CMK (cell line): ENCODE measurements around the gene ACBD6.
"Not testable (repeated sequence)": the region's sequence is repeated elsewhere in the genome, so short reads cannot be mapped to it uniquely, and the experiment has no call there.

Experiments used
- DNase-seq: peaks from one replicate; pipeline ENCODE4 v3.0.0-alpha.2; 2010; ENCODE audit warnings: low read depth

Gene ACBD6

DNA sequence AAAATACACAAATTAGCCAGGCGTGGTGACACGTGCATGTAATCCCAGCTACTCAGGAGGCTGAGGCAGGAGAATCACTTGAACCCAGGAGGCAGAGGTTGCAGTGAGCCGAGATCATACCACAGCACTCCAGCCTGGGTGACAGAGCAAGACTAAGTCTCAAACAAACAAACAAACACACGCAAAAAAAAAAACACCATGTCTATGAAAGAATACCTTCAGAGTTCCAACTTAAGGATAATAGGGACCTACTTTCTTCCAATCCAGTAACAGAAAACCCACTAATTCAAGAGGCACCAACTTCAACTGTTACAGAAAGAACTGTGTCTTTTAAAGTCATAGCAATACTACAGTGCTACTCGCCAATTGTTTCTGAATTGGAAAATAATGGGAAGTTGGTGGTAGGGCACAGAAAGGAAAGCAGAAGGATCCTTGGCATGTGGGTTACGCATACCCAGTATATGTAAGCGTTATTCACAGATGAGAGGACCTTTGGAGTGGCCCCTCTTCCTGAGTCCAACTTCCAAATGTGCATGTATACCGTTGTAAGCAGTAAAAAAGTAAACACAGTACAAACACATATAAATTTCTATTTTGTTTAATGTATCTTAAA lies 87.0 kb downstream of the ACBD6 start:
- no peak for DNase-seq

DNA sequence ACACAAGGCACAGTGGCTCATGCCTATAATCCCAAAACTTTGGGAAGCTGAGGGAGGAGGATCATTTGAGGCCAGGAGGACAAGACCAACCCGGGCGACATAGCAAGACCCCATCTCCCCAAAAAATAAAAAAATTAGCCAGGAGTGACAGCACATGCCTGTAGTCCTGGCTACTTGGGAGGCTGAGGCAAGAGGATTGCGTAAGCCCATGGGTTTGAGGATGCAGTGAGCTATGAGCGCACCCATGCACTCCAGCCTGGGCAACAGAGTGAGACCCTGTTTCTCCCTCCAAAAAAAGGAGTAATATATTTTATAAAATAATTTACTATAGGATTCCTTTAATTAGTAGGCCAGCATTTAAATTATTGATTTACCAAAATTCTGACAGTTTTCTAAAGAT lies 89.8 kb downstream of the ACBD6 start:
- no peak for DNase-seq

DNA sequence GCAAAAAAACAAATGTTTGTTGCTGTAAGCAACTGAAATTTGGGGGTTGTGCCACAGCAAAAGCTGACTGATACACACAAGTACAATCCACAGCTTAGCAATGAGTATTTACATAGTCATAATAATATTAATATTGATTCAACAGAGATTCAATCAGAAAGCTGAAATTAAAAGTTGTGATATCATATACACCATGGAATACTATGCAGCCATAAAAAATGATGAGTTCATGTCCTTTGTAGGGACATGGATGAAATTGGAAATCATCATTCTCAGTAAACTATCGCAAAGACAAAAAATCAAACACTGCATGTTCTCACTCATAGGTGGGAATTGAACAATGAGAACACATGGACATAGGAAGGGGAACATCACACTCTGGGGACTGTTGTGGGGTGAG lies 94.2 kb downstream of the ACBD6 start:
- not testable (repeated sequence) for DNase-seq

DNA sequence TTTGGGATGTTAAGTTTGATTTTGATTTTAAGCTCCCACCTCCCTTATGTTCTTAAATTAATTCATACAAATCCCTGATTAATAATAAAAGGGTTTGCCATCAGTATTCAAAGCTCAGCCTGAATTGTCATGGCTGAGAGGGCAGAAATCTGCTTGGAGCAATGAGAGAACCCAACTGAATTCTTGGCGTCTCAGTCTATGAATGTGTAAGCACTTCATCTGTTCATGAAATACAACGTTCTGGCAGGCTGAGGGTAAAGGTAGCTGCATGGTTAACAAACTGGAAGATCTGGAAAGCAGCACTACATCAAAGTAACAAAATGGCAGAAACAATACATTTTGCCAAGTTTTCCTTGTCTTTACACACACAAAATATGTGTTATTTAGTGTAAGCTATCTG lies 95.3 kb downstream of the ACBD6 start:
- no peak for DNase-seq

DNA sequence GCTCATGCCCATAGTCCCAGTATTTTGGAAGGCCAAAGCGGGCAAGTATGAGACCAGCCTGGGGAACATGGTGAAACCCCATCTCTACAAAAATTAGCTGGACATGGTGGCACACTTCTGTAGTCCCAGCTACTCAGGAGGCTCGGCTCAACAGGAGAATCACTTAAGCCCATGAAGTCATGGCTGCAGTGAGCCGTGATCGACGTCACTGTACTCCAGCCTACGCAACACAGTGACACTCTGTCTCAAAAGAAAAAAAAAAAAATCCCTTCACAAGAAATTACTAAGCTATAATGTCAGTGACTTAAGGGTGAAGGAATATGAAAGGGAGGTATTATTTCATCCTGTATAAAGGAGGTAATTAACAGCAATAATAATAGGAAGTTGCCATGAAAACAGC lies 99.8 kb downstream of the ACBD6 start:
- DNase-seq, result no peak

DNA sequence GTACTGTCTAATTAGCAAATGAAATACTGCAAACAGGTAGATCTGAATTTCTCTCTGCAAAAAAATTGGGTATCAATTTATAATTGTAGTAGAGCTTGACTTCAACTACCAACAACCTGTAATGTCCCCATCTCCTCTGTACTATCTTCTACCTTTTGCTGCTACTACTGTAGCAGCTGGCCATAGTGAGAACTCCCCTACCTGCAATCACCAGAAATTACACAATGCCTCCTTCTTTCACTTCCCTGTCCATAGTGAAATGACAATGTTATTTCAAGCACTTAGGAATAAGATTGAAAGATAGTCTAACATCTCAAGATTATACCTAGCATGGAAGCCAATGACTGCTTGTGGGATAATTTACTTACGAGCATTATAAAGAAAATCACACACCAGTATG lies 100.4 kb downstream of the ACBD6 start:
- DNase-seq, result no peak

DNA sequence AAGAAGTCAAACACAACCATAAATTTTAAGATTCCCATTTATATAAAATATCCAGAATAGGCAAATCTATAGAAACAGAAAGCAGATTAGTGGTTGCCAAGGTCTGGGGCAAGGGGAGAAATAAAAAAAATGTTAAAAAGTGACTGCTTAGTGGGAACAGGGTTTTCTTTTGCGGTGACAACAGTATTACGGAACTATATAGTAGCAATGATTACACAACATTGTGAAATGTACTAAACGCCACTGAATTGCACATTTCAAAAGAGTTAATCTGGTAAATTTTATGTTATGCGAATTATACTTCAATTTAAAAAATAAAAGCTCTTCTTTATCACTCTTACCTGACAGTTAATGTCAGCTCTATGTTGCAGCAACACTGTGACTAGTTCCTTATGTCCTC lies 105.2 kb downstream of the ACBD6 start:
- no peak for DNase-seq

DNA sequence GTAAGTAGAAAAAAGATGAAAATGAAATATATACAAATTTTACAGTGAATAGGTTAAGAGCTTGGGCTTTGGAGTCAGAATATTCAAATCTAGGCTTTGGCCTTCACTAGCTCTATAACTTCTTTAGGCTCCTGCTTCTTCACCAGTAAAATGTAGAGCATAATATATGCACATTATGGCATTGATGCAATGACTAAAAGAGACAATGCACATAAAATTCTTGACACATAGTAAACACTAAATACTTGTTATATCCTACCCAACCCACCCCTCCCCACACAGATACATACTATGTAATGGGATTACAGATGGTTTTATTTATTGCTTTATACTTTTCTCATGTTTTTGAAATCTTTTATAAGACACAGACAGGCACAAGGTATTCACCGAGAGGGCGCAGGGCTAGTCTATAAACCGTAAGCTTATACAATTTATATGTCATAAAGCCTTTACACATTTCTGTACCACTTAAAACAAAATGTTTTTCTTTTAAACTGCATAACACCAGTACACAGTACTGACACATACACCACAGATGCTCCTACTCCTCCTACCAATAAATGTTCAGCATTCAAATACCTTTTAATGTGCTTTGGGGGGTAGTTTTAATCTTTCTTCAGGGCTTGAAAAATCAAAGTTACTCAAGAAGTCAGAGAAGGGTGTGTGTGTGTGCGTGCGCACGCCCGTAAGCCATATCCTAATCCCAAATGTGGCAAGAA lies 109.8 kb downstream of the ACBD6 start:
- DNase-seq, result no peak

DNA sequence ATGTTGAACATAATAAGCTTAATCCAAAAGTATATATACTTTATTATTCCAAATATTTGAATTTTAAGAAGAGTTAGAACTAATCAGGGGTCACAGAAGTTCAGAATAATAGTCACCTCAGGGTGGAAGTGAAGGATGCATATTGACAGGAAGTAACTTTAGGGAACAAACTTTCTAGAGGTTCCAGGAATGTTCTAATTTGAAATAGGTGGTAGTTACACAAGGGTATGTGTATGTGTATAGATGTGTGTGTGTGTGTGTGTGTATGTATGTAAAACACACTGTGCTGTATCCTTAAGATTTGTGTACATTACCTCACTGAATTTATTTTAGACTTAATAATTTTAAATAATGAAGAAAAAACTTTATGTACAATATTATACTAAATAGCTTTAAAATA lies 110.4 kb downstream of the ACBD6 start:
- no peak for DNase-seq

DNA sequence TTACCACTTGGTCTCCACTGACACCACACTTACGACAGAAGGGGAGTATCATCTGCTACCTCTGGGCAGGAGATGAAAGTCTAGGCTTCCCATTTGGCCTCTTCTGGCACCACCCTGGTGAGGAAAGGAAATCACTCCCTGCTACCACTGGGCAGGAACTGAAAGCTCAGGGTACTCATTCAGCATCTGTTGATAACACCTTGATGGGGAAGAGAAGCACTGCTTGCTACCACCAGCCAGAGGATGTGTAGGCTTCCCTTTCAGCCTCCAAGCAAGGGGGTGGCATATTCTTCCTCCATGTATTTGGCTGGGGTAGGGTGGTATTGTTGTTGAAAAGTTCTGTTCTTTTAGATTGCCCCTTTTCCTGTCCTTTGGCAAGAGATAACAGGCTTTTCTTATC lies 115.0 kb downstream of the ACBD6 start:
- DNase-seq, result no peak

DNA sequence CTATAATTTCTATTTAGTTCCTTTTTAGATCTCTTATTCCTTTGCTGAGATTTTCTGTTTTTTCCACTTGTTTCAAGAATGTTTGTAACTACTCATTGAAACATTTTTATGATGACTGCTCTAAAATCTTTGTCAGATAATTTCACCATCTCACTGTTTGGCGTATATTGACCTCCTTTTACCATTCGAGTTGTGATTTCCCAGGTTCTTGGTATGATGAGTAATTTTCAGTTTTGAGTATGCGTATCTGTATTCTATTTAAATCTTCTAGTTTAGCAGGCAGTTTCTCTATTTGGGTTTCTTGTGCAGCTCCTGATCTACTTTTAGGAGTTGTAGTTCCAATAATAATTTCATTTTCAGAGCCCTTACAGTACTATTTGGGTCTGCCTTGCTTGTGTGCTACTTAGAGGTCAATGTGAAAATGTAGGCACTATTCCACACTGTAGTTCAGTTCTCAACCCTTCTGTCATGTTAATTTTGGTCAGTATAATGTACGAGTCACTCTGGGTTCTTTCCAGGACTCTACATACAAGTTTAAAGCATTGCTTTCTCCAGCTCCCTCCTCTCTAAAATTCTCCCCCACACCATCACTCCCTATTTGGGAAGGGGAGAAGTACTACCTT lies 115.5 kb downstream of the ACBD6 start:
- DNase-seq, result no peak

DNA sequence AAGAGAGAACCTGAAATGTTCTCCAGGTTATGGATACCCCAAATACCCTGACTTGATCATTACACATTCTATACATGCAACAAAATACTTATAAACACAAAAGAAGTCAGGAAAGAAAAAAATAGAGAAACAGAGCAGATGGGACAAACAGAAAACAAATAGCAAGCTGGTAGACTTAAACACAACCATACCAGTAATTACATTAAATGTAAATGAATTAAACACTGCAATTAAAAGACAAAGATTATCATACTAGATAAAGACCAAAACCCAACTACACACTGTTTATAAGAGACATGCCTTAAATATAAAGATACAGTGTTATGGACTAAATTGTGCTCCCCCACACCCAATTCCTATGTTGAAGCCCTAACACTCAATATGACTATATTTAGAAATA lies 117.2 kb downstream of the ACBD6 start:
- no peak for DNase-seq

DNA sequence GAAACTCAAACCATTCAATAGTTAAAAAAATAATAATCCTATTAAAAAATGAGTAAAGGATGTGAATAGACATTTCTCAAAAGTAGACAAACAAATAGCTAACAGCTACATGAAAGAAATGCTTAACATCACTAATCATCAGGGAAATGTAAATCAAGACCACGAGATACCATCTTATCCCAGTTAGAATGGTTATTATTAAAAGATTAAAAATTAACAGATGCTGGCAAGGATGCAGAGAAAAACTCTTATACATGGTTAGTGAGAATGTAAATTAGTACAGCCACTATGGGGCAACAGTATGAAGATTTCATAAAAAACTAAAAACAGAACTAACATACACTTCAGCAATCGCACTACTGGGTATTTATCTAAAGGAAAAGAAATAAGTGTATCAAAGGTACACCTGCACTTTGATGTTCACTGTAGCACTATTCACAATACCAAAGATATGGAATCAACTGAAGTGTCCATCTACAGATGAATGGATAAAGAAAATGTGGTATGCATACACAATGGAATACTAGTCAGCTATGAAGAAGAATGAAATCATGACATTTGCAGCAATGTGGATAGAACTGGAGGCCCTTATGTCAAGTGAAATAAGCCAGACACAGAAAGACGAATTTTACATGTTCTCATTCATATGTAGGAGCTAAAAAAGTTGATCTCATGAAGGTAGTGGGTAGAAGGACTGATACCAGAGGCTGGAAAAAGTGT lies 117.9 kb downstream of the ACBD6 start:
- DNase-seq, result no peak

DNA sequence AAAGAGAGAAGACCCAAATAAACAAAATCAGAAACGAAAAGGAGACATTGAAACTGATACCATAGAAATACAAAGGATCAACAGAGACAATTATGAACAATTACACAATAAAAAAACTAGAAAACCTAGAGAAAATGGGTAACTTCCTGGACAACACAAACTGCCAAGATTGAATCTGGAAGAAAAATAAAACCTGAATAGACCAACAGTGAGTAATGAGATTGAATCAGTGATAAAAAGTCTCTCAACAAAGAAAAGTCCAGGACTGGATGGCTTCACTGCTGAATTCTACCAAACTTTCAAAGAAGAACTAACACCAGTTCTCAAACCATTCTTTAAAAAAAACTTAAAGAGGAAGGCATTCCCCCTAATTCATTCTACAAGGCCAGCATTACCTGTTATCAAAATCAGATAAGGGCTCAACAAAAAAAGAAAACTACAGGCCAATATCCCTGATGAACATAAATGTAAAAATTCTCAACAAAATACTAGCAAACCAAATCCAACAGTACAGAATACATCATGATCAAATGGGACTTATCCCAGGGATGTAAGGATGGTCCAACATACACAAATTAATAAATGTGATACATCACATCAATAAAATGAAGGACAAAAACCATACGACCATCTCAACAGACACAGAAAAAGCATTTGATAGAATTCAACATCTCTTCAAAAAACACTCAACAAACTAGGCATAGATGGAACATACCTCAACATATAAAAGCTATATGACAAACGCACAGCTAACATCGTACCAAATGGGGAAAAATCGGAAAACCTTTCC lies 119.9 kb downstream of the ACBD6 start:
- no peak for DNase-seq

DNA sequence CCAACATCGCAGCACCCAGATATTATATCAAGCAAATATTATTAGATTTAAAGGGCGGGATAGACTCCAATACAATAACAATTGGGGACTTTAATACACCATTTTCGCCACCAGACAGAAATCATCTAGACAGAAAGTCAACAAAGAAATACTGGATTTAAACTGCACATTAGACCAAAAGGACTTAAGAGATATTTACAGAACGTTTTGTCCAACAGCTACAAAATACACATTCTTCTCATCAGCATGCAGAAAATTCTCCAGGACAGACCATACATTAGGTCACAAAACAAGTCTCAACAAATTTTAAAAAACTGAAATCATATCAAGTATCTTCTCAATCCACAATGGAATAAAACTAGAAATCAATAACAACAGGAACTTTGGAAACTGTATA lies 121.2 kb downstream of the ACBD6 start:
- no peak for DNase-seq

DNA sequence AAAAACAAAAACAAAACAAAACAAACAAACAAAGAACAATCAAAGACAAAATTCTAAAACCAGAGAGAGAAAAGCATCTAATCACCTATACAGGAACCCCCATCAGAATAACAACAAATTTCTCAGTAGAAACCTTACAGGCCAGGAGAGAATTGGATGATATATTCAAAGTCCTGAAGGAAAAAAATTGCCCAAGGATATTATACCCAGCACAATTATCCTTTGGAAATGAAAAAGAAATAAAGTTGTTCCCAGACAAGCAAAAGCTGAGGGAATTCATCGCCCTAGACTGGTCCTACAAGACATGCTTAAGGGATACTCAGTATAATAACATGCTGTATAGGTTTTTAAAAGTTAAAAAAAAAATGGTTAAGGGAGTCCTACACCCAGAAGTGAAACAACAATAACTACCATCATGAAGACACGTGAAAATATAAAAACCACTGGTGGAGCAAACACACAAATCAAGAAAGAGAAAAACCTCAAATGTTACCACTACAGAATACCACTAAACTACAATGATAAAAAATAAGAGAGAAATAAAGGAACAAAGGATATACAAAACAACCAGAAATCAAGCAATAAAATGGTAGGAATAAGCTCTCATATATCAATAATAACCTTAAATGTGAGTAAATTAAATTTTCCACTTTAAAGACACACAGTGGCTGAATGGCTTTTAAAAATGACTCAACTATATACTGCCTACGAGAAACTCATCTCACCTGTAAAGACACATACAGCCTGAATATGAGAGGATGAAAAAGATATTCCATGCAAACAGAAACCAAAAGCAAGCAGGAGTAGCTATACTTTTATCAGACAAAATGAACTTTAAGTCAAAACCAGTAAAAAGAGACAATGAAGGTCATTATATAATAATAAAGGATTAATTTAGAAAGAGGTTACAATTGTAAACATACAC lies 121.9 kb downstream of the ACBD6 start:
- no peak for DNase-seq

DNA sequence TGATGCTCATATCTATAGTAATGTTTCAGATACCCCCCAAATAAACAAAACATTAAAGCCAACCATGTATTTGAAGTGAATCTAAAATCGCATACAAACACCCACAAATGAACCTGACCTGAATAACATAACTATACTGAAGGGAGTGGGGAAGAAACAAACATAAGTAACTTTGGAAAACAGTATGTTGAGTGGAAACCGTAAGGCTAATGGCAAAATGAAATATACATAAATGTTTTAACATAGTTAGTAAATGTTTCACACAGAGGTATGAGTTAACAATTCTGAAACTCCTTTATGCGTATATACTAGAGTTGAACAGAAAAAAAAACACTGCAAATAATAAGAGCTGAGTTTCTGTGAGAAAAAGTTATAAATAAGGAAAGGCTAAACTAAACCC lies 125.6 kb downstream of the ACBD6 start:
- no peak for DNase-seq

DNA sequence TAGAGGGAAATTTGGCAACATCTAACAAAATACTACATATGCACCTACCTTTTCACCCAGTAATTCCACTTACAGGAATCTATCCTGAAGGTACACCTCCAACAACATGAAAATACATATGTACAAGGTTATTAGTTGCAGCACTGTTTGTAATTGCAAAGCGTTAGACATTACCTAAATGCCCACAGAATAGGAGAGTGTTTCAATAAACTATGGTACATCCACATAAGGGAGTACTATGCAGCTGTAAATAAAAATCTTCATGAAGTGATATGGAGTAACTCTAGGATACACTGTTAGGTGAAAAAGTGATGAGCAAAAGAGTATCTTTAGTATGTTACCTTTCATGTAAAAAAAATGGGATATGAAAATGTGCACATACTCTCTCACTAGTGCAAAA lies 126.1 kb downstream of the ACBD6 start:
- no peak for DNase-seq

DNA sequence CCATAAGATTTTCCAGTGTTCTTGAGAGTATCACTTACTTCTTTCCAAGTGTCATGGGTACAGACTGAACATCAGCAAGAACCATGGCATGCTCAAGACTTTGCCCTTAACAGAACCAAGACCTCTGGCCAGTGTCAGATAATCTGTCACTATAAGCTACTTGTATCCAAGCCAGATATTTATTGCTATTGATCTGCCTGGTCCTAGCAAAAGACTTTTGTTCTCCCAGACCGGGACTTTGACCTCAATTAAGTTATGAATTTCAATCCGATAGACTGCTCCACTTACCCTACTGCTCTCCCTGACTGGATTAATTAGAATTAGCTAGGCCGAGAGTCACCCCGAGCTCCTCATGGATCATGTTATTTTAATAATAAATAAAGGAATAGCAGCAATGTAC lies 129.6 kb downstream of the ACBD6 start:
- DNase-seq, result no peak

DNA sequence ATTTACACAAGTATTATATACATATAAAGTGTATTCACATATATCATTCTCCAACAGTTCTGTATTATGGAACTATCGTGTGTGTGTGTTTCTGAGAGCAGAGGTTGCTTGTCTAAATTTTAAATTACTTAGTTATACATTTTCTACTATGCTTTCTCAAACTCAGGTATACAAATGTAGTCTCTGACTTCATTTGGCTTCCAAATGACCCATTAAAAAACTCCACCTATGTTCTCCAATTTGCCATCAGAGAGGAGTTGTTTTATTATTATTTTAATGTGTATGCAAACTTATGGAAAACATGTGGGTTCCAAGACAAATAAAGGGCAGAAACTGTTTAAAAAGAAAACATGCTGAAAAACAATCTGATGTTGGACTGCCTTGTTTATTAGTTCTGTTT lies 131.8 kb downstream of the ACBD6 start:
- DNase-seq, result no peak

DNA sequence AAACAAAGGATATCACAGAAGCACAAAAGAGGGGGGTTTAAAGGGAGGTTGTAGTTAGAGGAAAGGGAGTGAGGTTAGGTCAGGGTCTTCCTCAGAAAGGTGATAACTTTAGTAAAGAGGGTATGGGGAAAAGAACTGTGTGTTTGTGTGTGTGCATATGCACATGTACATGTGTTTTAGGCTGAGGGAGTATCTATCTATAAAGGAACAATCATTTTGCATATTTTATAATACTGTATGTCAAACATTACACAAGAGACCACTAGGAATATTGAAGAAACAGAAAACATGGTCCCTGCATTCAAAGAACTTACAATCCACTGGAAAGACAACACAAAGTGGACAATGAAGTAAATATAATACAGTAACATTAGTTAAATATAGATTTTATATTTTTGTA lies 132.2 kb downstream of the ACBD6 start:
- no peak for DNase-seq
